ENCODE results near the gene FBXO28. TPM values are rescaled to one million over a fixed set of nuclear protein-coding genes. Genes with fewer than 3 reads are reported as not detected.

Gene FBXO28
- total and polyA plus RNA-seq, 2 donors = 18.3 to 19.6 TPM

DNA sequence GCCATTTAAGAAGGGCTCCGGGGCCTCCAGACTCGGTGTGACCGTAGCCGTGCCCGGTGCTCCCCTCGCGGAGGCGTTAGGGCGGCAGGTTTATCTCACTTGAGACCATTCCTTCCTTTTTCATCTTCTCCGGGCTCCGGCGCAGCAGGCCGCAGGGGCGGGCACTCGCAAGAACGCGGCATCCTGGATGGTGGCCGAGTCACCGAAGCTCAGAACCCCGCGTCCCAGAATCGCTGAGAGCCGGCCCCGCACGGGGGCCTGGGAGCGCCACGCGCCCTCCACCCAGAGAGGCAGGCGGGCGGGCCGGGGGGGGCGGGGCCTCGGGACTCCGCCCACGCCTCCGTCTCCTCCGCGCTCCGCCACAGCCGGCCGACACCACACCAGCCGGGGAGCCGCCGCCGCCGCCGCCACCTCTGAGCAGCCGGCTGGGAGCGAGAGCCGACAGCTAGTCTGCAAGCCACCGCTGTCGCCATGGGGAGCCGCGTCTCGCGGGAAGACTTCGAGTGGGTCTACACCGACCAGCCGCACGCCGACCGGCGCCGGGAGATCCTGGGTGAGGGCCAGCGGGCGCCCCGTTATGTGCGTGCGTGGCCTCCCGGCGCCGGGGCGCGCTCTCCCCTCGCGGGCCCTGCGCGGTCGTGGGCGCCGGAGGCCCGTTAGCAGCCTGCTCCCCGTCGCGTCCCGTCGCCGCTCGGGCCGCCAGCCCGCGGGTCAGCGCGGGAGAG, 69.1 kb downstream of the FBXO28 start, which contains the start of gene DEGS1:
Gene DEGS1, plus strand, starts transcription at position 375 of the 725 bp plus-strand sequence. Its CDS starts 97 bp downstream, at position 472.
- Histone ChIP-seq H3K27ac (ENCODE audit: low read depth in 1 of 2, low read length in 1 of 2) (peak within 1 kb of the TSS; percentile 91 to 93), H3K36me3 (ENCODE audit: control insufficient read depth in 2 of 2, insufficient read depth in 2 of 2, low read length in 1 of 2) (peaks cover 0 to 4% of the 10 kb centered on the region in 2 donors), H3K4me3 (ENCODE audit: low read length in 2 of 2) (peak within 1 kb of the TSS; percentile 81 to 93), H3K4me1 (ENCODE audit: control insufficient read depth in 2 of 2, insufficient read depth in 2 of 2, low read length in 2 of 2) (peaks cover 18 to 30% of the 10 kb centered on the region in 2 donors), H3K27me3 (ENCODE audit: control insufficient read depth in 2 of 2, insufficient read depth in 1 of 2, low read length in 1 of 2) (no peaks in the 10 kb centered on the region), H3K9me3 (ENCODE audit: control insufficient read depth in 2 of 2, insufficient read depth in 1 of 2, low read length in 1 of 2) (no peaks in the 10 kb centered on the region)
- under 1% methylated on average over 94 of the region's 94 CpGs for WGBS
- peak in 7 of 9 donors; percentile 42 to 91 (median 79) for DNase-seq (ENCODE audit: low read depth in 6 of 9, low spot score in 9 of 9)

DNA sequence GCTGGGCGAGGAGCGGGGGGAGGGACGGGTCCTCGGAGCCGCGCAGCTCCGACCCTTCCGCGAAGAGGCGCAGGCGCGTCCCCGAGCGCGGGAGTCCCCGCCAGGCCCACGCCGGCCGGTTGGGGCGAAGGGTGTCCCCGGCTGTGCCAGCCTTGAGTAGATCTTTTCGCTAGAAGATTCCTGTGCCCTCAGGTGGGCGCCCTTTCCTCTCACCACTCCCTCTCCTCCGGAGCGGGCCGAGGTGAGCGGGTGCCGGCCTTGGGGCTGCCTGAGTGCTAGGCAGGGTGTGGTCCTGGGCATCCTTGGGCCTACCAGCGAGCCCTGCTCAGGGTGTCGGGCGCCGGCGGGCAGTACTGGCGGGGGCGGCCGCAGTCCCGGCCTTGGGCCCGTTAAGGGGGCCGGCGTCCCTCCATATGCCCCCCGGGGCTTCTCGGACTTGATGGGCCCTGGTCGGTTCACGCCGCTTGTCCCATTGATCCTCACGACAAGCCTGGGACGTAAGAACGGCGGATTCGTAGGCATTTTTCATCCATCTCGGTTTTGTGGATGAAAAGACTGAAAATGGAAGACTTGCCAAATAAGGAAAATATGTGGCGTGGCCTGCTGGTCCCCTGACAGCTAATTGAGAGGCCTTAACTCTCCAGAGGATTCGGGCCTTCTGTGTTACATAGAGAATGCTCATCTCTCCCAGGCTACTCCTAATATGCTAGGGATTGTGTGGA, 69.8 kb downstream of the FBXO28 start:
- H3K4me1 ChIP-seq (ENCODE audit: control insufficient read depth in 2 of 2, insufficient read depth in 2 of 2, low read length in 2 of 2) = peaks cover 18 to 30% of the 10 kb centered on the region in 2 donors
- peak in 6 of 9 donors; percentile 29 to 73 (median 46) for DNase-seq (ENCODE audit: low read depth in 6 of 9, low spot score in 9 of 9)
- H3K9me3 ChIP-seq (ENCODE audit: control insufficient read depth in 2 of 2, insufficient read depth in 1 of 2, low read length in 1 of 2) = no peaks in the 10 kb centered on the region
- H3K4me3 ChIP-seq (ENCODE audit: low read length in 2 of 2) = peak overlapping the region; percentile 81 to 93
- H3K27ac ChIP-seq (ENCODE audit: low read depth in 1 of 2, low read length in 1 of 2) = peak overlapping the region; percentile 78 to 93
- WGBS = 3% methylated on average over 53 of the region's 53 CpGs
- H3K27me3 ChIP-seq (ENCODE audit: control insufficient read depth in 2 of 2, insufficient read depth in 1 of 2, low read length in 1 of 2) = no peaks in the 10 kb centered on the region
- H3K36me3 ChIP-seq (ENCODE audit: control insufficient read depth in 2 of 2, insufficient read depth in 2 of 2, low read length in 1 of 2) = peaks cover 0 to 4% of the 10 kb centered on the region in 2 donors

DNA sequence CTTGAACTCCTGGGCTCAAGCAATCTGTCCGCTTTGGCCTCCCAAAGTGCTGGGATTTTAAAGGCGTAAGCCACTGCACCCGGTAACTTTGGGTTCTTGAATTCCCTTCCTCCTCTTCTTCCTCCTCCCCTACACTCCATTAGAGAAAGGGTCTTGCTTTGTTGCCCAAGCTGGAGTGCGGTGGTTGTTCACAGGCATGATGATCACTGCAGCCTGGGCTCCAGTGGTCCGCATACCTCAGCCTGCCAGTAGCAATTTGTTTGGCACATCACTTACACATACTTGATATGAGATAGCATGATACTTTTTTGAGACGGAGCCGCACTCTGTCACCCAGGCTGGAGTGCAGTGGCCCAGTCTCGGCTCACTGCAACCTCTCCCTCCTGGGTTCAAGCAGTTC, 71.3 kb downstream of the FBXO28 start:
- H3K27me3 ChIP-seq (ENCODE audit: control insufficient read depth in 2 of 2, insufficient read depth in 1 of 2, low read length in 1 of 2) = no peaks in the 10 kb centered on the region
- WGBS = 93% methylated on average over 8 of the region's 8 CpGs
- no peaks in the 10 kb centered on the region for H3K9me3 ChIP-seq (ENCODE audit: control insufficient read depth in 2 of 2, insufficient read depth in 1 of 2, low read length in 1 of 2)
- no peak overlapping the region for H3K4me3 ChIP-seq (ENCODE audit: low read length in 2 of 2)
- no peak for DNase-seq (ENCODE audit: low read depth in 6 of 9, low spot score in 9 of 9)
- H3K36me3 ChIP-seq (ENCODE audit: control insufficient read depth in 2 of 2, insufficient read depth in 2 of 2, low read length in 1 of 2) = peaks cover 0 to 10% of the 10 kb centered on the region in 2 donors
- H3K4me1 ChIP-seq (ENCODE audit: control insufficient read depth in 2 of 2, insufficient read depth in 2 of 2, low read length in 2 of 2) = peaks cover 18 to 30% of the 10 kb centered on the region in 2 donors
- no peak overlapping the region for H3K27ac ChIP-seq (ENCODE audit: low read depth in 1 of 2, low read length in 1 of 2)

DNA sequence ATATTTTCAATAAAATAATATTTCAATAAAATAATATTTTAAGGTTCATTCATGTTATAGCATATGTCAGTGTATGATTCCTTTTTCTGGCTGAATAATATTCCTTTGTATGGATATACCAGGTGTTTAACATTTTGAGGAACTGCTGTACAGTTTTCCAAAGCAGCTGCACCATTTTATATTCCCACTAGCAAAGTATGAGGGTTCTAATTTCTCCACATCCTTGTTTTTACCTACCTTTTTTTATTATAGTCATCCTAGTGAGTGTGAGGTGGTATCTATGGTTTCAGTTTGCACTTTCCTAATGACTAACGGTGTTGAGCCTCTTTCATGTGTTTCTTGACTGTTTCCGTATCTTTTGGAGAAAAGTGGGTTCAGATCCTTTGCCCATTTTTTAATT, 74.4 kb downstream of the FBXO28 start:
- peaks cover under 1 to 34% of the 10 kb centered on the region in 2 donors for H3K36me3 ChIP-seq (ENCODE audit: control insufficient read depth in 2 of 2, insufficient read depth in 2 of 2, low read length in 1 of 2)
- DNase-seq (ENCODE audit: low read depth in 6 of 9, low spot score in 9 of 9) = no peak
- H3K27me3 ChIP-seq (ENCODE audit: control insufficient read depth in 2 of 2, insufficient read depth in 1 of 2, low read length in 1 of 2) = no peaks in the 10 kb centered on the region

DNA sequence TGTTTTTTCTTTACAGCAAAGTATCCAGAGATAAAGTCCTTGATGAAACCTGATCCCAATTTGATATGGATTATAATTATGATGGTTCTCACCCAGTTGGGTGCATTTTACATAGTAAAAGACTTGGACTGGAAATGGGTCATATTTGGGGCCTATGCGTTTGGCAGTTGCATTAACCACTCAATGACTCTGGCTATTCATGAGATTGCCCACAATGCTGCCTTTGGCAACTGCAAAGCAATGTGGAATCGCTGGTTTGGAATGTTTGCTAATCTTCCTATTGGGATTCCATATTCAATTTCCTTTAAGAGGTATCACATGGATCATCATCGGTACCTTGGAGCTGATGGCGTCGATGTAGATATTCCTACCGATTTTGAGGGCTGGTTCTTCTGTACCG, 75.7 kb downstream of the FBXO28 start:
- Histone ChIP-seq H3K9me3 (ENCODE audit: control insufficient read depth in 2 of 2, insufficient read depth in 1 of 2, low read length in 1 of 2) (no peaks in the 10 kb centered on the region), H3K4me1 (ENCODE audit: control insufficient read depth in 2 of 2, insufficient read depth in 2 of 2, low read length in 2 of 2) (peaks cover under 1 to 5% of the 10 kb centered on the region in 2 donors), H3K27ac (ENCODE audit: low read depth in 1 of 2, low read length in 1 of 2) (no peak overlapping the region), H3K36me3 (ENCODE audit: control insufficient read depth in 2 of 2, insufficient read depth in 2 of 2, low read length in 1 of 2) (peaks cover 3 to 38% of the 10 kb centered on the region in 2 donors), H3K27me3 (ENCODE audit: control insufficient read depth in 2 of 2, insufficient read depth in 1 of 2, low read length in 1 of 2) (no peaks in the 10 kb centered on the region), H3K4me3 (ENCODE audit: low read length in 2 of 2) (no peak overlapping the region)
- DNase-seq (ENCODE audit: low read depth in 6 of 9, low spot score in 9 of 9) = no peak
- WGBS = 99% methylated on average over 7 of the region's 7 CpGs

More for the DNA sequence above, 74.4 kb downstream of the FBXO28 start:
- H3K27ac ChIP-seq (ENCODE audit: low read depth in 1 of 2, low read length in 1 of 2) = no peak overlapping the region
- H3K4me1 ChIP-seq (ENCODE audit: control insufficient read depth in 2 of 2, insufficient read depth in 2 of 2, low read length in 2 of 2) = peaks cover 9 to 13% of the 10 kb centered on the region in 2 donors
- 95% methylated on average over 2 of the region's 2 CpGs for WGBS
- H3K9me3 ChIP-seq (ENCODE audit: control insufficient read depth in 2 of 2, insufficient read depth in 1 of 2, low read length in 1 of 2) = no peaks in the 10 kb centered on the region
- no peak overlapping the region for H3K4me3 ChIP-seq (ENCODE audit: low read length in 2 of 2)

DNA sequence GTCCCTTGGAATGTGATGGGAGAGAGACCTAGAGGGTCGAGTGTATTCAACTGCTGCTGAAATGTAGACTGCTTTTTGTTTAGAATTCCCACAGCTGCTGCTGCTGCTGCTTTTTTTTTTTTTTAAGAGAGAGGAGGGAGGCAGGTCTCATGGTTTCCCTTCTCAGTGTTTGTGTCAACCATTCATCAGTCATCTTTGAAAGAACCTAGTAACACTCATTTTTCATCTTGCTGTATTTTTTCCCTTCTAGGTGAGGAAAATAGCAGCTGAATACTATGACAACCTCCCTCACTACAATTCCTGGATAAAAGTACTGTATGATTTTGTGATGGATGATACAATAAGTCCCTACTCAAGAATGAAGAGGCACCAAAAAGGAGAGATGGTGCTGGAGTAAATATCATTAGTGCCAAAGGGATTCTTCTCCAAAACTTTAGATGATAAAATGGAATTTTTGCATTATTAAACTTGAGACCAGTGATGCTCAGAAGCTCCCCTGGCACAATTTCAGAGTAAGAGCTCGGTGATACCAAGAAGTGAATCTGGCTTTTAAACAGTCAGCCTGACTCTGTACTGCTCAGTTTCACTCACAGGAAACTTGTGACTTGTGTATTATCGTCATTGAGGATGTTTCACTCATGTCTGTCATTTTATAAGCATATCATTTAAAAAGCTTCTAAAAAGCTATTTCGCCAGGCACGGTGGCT, 78.3 kb downstream of the FBXO28 start:
- H3K4me3 ChIP-seq (ENCODE audit: low read length in 2 of 2) = no peak overlapping the region
- no peaks in the 10 kb centered on the region for H3K4me1 ChIP-seq (ENCODE audit: control insufficient read depth in 2 of 2, insufficient read depth in 2 of 2, low read length in 2 of 2)
- no peaks in the 10 kb centered on the region for H3K27me3 ChIP-seq (ENCODE audit: control insufficient read depth in 2 of 2, insufficient read depth in 1 of 2, low read length in 1 of 2)
- 93% methylated on average over 5 of the region's 5 CpGs for WGBS
- H3K9me3 ChIP-seq (ENCODE audit: control insufficient read depth in 2 of 2, insufficient read depth in 1 of 2, low read length in 1 of 2) = no peaks in the 10 kb centered on the region
- H3K27ac ChIP-seq (ENCODE audit: low read depth in 1 of 2, low read length in 1 of 2) = no peak overlapping the region
- no peak for DNase-seq (ENCODE audit: low read depth in 6 of 9, low spot score in 9 of 9)
- peaks cover 3 to 40% of the 10 kb centered on the region in 2 donors for H3K36me3 ChIP-seq (ENCODE audit: control insufficient read depth in 2 of 2, insufficient read depth in 2 of 2, low read length in 1 of 2)

DNA sequence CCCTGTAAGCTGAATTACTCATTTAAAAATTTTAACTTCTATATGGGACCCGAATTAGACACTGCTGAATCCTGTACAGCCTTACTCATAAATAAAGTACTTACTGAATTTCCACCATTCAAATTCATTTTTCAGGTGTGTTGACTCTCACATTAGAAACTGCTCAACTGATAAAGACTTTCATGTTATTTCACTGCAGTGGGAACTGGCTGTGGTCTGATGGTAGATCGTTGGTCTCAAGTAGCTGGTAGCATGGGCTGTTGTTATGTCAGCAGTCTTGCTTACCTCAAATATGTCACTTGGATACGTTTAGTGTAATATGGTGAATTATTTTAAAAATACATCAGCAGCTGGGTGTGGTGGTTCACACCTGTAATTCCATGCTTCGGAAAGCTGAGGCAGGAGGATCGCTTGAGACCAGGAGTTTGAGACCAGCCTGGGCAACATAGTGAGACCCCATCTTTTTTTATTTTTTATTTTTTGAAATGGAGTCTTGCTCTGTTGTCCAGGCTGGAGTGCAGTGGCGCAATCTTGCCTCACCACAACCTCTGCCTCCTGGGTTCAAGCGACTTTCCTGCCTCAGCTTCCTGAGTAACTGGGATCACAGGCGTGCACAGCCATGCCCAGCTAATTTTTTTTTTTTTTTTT, 79.5 kb downstream of the FBXO28 start:
- Histone ChIP-seq H3K36me3 (ENCODE audit: control insufficient read depth in 2 of 2, insufficient read depth in 2 of 2, low read length in 1 of 2) (peaks cover 3 to 37% of the 10 kb centered on the region in 2 donors), H3K27ac (ENCODE audit: low read depth in 1 of 2, low read length in 1 of 2) (peak overlapping the region in 1 of 2 donors; percentile 9), H3K4me3 (ENCODE audit: low read length in 2 of 2) (no peak overlapping the region), H3K27me3 (ENCODE audit: control insufficient read depth in 2 of 2, insufficient read depth in 1 of 2, low read length in 1 of 2) (no peaks in the 10 kb centered on the region), H3K4me1 (ENCODE audit: control insufficient read depth in 2 of 2, insufficient read depth in 2 of 2, low read length in 2 of 2) (no peaks in the 10 kb centered on the region), H3K9me3 (ENCODE audit: control insufficient read depth in 2 of 2, insufficient read depth in 1 of 2, low read length in 1 of 2) (no peaks in the 10 kb centered on the region)
- DNase-seq (ENCODE audit: low read depth in 6 of 9, low spot score in 9 of 9) = no peak
- 98% methylated on average over 8 of the region's 8 CpGs for WGBS

DNA sequence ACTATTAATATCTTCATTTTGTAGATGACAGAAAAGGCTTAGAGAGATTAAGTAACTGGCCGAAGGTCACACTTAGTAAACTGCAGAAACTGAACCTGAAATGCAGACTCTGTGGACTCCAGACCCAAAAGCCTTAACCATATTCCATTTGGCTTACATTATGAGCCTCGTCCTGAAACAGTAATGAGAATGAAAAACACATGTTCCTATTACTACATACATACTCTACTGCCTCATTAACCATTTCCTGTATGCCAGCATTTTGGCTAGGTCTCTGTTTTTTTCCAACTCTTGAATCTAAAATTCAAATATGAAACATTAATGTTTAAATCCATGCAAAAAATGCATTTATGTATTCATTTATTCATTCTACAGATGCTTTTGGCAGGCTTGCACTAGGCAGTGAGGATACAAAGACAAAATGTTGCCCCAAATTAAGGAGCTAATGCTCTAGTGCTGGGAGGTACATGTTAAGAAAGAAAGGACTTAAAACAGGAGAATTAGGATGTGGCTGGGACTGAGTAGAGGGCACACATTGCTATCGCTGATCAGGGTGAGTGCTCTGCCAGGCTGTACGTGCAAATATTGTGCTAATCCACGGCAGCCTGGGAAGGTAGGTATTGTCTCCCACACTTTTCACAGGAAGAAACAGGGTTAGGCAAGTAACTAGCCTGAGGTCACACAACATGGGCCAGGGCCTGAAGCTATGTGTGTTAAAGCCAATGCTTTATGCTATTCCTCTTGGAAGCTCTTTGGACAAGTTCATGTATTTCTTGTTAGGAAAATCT, 83.1 kb downstream of the FBXO28 start:
- no peak overlapping the region for H3K4me3 ChIP-seq (ENCODE audit: low read length in 2 of 2)
- no peak for DNase-seq (ENCODE audit: low read depth in 6 of 9, low spot score in 9 of 9)
- 93% methylated on average over 5 of the region's 5 CpGs for WGBS
- no peaks in the 10 kb centered on the region for H3K9me3 ChIP-seq (ENCODE audit: control insufficient read depth in 2 of 2, insufficient read depth in 1 of 2, low read length in 1 of 2)
- H3K36me3 ChIP-seq (ENCODE audit: control insufficient read depth in 2 of 2, insufficient read depth in 2 of 2, low read length in 1 of 2) = peaks cover 3 to 18% of the 10 kb centered on the region in 2 donors
- no peaks in the 10 kb centered on the region for H3K4me1 ChIP-seq (ENCODE audit: control insufficient read depth in 2 of 2, insufficient read depth in 2 of 2, low read length in 2 of 2)
- no peak overlapping the region for H3K27ac ChIP-seq (ENCODE audit: low read depth in 1 of 2, low read length in 1 of 2)
- no peaks in the 10 kb centered on the region for H3K27me3 ChIP-seq (ENCODE audit: control insufficient read depth in 2 of 2, insufficient read depth in 1 of 2, low read length in 1 of 2)

All from thymus (tissue), 11 donors.